Left ventricle myocardium inferior (tissue), 1 donor: ENCODE data around the gene CCDC184. TPM values are rescaled to one million over a fixed set of nuclear protein-coding genes. Genes with fewer than 3 reads are reported as not detected.

Experiments used
- DNase-seq: peaks from one replicate; pipeline ENCODE4 v3.0.0-alpha.2; 2020
- H3K27ac ChIP-seq: fragments of 200-600 bp; replicated peaks from 2 replicates; pipeline ENCODE4 v1.8.0; 2021
- H3K27me3 ChIP-seq: fragments of 200-600 bp; 2 replicates; pipeline ENCODE4 v1.8.0; 2021; ENCODE audit warnings: low read depth
- H3K36me3 ChIP-seq: fragments of 200-600 bp; 2 replicates; pipeline ENCODE4 v1.8.0; 2021
- H3K4me1 ChIP-seq: fragments of 200-600 bp; 2 replicates; pipeline ENCODE4 v1.8.0; 2021
- H3K4me3 ChIP-seq: fragments of 200-600 bp; 2 replicates; pipeline ENCODE4 v1.8.0; 2021; ENCODE audit warnings: mild to moderate bottlenecking, moderate library complexity
- H3K9me3 ChIP-seq: fragments of 200-600 bp; replicated peaks from 2 replicates; pipeline ENCODE4 v1.8.0; 2021
- intact Hi-C: fragments of 100-400 bp; cut with micrococcal nuclease; formaldehyde crosslinking; loops from one replicate; pipeline ENCODE4 v1.11.0; 2022
- total RNA-seq: library from RNA; stranded (reverse); fragmentation: NEBNext Ultra II Directional; extraction: Animal tissue kit (Norgen Biotek cat#: 25700); gene quantifications from one replicate; pipeline ENCODE4 v1.2.1, GENCODE V29; 2021
- TF ChIP-seq, protein P1 (sequence below): fragments of 200-600 bp; IDR thresholded peaks from 2 replicates; pipeline ENCODE4 v1.8.0; 2021; ENCODE audit warnings: antibody characterized with exemption, mild to moderate bottlenecking, borderline replicate concordance
- donor health status: DM: no; HTN: yes; CAD: no; lungs with severe emphysema.

CCDC184 gene
- total RNA-seq, 1 donor from 2014 or later, result 1.0 TPM

GRCh38 chr12:48160807-48161206 lies 22.6 kb upstream of the CCDC184 start:
- Histone ChIP-seq H3K27ac (peak overlapping the region; percentile 24), H3K36me3 (no peaks in the 10 kb centered on the region), H3K9me3 (no peaks in the 10 kb centered on the region), H3K4me3 (no peak overlapping the region), H3K4me1 (peaks cover 28% of the 10 kb centered on the region), H3K27me3 (peaks cover 4% of the 10 kb centered on the region)
- no peak for DNase-seq
- TF ChIP-seq, protein P1, sequence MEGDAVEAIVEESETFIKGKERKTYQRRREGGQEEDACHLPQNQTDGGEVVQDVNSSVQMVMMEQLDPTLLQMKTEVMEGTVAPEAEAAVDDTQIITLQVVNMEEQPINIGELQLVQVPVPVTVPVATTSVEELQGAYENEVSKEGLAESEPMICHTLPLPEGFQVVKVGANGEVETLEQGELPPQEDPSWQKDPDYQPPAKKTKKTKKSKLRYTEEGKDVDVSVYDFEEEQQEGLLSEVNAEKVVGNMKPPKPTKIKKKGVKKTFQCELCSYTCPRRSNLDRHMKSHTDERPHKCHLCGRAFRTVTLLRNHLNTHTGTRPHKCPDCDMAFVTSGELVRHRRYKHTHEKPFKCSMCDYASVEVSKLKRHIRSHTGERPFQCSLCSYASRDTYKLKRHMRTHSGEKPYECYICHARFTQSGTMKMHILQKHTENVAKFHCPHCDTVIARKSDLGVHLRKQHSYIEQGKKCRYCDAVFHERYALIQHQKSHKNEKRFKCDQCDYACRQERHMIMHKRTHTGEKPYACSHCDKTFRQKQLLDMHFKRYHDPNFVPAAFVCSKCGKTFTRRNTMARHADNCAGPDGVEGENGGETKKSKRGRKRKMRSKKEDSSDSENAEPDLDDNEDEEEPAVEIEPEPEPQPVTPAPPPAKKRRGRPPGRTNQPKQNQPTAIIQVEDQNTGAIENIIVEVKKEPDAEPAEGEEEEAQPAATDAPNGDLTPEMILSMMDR, result no peak
- intact Hi-C loops, result no loop called here

DNA sequence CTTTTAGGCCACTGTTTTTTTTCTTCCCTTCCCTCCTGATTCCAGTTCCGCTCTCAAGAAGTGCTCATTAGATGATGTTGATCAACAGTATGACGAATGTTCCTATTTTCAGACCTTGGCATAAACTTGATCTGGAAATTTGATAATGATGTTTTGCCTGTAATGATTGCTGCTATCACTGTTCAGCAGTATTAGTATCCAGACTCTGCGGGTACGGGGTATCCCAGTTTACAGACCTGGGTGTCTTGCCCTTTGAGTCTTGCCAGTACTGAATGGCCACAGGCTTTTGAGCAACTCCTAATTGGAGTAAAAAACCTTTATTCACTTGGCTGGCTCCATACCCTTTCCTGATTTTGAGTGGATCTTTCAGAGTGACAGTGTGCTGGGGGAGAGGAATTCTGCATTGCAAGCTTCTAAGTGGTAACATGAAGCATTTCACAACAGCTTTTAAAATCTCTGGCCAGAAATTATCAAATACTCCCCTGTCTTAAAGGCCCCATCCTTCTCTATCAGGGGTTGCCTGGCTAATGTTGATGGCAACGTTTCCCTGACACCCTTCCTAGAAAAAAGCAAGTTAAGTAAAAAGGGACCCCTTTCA lies 20.2 kb upstream of the CCDC184 start:
- peaks cover 8% of the 10 kb centered on the region for H3K4me1 ChIP-seq
- intact Hi-C loops, result no loop called here
- TF ChIP-seq, protein P1, result no peak
- H3K27ac ChIP-seq, result no peak overlapping the region
- H3K36me3 ChIP-seq, result no peaks in the 10 kb centered on the region
- peaks cover 10% of the 10 kb centered on the region for H3K27me3 ChIP-seq
- H3K9me3 ChIP-seq, result no peaks in the 10 kb centered on the region
- no peak overlapping the region for H3K4me3 ChIP-seq
- no peak for DNase-seq

GRCh38 chr12:48164451-48164850 lies 19.0 kb upstream of the CCDC184 start:
- no peak for DNase-seq
- H3K9me3 ChIP-seq, result no peaks in the 10 kb centered on the region
- H3K27ac ChIP-seq, result no peak overlapping the region
- H3K36me3 ChIP-seq, result no peaks in the 10 kb centered on the region
- no peak overlapping the region for H3K4me3 ChIP-seq
- peaks cover 8% of the 10 kb centered on the region for H3K4me1 ChIP-seq
- intact Hi-C loops, result no loop called here
- H3K27me3 ChIP-seq, result peaks cover 10% of the 10 kb centered on the region
- TF ChIP-seq, protein P1, result no peak

DNA sequence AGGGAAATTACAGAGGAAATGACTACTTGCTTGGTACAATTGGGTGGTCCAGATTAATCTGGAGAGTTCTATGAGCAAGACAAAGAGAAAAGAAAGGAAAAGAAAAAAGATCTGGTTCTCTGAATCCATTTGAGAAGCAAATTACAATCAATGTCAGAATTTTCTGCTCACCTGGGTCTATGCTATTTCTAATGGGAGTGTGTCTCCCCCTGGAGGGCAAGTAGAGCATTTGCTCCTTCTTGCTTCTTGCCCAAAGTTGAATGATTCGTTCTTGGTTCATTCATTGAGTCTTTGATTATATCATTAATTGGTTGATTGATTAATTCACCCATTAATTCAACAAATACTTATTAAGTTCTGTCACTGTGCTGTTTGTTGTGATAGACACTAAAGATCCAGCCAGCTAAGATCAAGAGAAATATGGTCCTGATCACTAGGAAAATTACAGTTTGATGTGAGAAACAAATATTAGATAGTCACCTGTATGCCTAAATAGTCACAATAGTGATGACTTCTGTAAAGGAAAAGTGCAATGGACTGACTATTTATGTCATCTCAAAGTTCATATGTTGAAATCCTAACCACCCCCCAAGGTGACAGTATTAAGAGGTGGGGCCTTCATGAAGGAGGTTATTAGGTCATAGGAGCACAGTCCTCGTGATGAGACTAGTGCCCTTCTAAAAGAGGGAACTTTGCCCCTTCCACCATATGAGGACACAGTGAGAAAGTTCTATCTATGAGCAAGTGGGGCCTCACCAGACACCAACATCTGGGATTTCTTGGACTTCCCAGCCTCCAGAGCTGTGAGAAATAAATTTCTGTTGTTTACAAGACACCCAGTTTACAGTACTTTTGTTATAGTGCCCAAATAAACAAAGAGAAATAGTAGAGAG lies 18.1 kb upstream of the CCDC184 start:
- Histone ChIP-seq H3K9me3 (no peaks in the 10 kb centered on the region), H3K4me3 (no peak overlapping the region), H3K4me1 (peaks cover 7% of the 10 kb centered on the region), H3K27ac (no peak overlapping the region), H3K27me3 (peaks cover 10% of the 10 kb centered on the region), H3K36me3 (no peaks in the 10 kb centered on the region)
- TF ChIP-seq, protein P1, result peak; percentile 97
- no peak for DNase-seq
- intact Hi-C loops, result loop anchor here (5.0 kb wide), 1 partner anchor 83 kb away; no protein-coding TSS in a partner anchor

DNA sequence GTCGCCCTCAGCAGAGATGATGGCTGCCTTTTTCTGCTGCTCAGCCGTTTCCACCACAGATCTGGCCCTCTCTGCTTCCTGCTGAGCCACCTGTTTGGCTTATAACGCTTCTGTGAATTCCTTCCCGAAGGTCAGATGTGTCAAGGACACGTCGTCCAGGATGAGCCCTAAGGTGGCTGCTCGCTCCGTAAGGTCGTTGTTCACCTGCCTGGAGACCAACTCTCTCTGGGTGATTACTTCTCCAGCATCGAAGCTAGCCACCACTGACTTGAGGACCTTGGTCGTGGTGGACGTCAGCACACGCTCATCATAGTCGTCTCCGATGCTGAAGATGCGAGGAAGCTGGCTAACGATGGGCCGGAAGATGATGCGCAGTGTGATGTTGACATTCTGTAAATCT lies 14.4 kb upstream of the CCDC184 start:
- H3K36me3 ChIP-seq, result no peaks in the 10 kb centered on the region
- TF ChIP-seq, protein P1, result no peak

More for the DNA sequence above, 14.4 kb upstream of the CCDC184 start:
- peaks cover 10% of the 10 kb centered on the region for H3K27me3 ChIP-seq
- H3K4me3 ChIP-seq, result no peak overlapping the region
- H3K4me1 ChIP-seq, result no peaks in the 10 kb centered on the region
- no peaks in the 10 kb centered on the region for H3K9me3 ChIP-seq
- no peak for DNase-seq
- intact Hi-C loops, result loop anchor here (5.0 kb wide), 1 partner anchor 87 kb away; no protein-coding TSS in a partner anchor
- no peak overlapping the region for H3K27ac ChIP-seq
